RWPE1 (cell line): ENCODE results near the gene ANP32B.
"Not testable (repeated sequence)": the region's sequence is repeated elsewhere in the genome, so short reads cannot be mapped to it uniquely, and the experiment has no call there.

Experiments used
- CTCF ChIA-PET: fragments of 350-600 bp; sonication (Branson Sonifier 250); formaldehyde crosslinking; extraction: SDS; loops from one replicate; lab custom pipeline; 2021; lab: Yijun Ruan, JAX
- POLR2A ChIA-PET: fragments of 400-600 bp; formaldehyde crosslinking; extraction: SDS; loops from one replicate; lab custom pipeline; 2020; ENCODE audit warnings: antibody characterized with exemption; ENCODE audit not compliant: low non-redundant PET; lab: Yijun Ruan, JAX
- DNase-seq: peaks from one replicate; pipeline ENCODE4 v3.0.0; 2012; ENCODE audit warnings: low spot score
- H3K27ac ChIP-seq: fragments of 450-650 bp; 2 replicates; pipeline ENCODE4 v1.5.1; 2017
- TF ChIP-seq, protein P1 (sequence below): fragments of 450-650 bp; conservative IDR thresholded peaks from 2 replicates; pipeline ENCODE4 v1.5.1; 2017; ENCODE audit warnings: low read depth, mild to moderate bottlenecking

The ANP32B gene

DNA sequence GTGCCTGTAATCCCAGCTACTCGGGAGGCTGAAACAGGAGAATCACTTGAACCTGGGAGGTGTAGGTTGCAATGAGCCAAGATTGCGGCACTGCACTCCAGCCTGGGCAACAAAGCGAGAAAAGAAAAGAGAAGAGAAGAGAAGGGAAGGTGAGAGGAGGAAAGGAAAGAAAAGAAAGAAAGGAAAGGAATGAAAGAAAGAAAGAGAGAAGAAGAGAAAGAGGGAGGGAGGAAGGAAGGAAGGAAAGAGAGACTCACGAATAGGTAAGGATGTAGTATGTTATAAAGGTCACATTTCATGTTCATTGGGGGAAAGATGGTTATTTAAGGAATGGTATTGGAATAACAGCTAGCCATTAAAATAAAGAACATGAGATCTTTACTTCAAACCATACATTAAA is 10.4 kb upstream of the ANP32B start:
- no peak for DNase-seq
- POLR2A ChIA-PET: no interaction called here
- CTCF ChIA-PET: interaction anchor here (1.1 kb wide), 1 partner anchor 10 kb away, joined by 4 read pairs; the partner anchor contains the start of gene ANP32B
- TF ChIP-seq, protein P1, sequence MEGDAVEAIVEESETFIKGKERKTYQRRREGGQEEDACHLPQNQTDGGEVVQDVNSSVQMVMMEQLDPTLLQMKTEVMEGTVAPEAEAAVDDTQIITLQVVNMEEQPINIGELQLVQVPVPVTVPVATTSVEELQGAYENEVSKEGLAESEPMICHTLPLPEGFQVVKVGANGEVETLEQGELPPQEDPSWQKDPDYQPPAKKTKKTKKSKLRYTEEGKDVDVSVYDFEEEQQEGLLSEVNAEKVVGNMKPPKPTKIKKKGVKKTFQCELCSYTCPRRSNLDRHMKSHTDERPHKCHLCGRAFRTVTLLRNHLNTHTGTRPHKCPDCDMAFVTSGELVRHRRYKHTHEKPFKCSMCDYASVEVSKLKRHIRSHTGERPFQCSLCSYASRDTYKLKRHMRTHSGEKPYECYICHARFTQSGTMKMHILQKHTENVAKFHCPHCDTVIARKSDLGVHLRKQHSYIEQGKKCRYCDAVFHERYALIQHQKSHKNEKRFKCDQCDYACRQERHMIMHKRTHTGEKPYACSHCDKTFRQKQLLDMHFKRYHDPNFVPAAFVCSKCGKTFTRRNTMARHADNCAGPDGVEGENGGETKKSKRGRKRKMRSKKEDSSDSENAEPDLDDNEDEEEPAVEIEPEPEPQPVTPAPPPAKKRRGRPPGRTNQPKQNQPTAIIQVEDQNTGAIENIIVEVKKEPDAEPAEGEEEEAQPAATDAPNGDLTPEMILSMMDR: no peak
- H3K27ac ChIP-seq: no peak overlapping the region

- H3K27ac ChIP-seq: no peak overlapping the region
- no peak for DNase-seq
- CTCF ChIA-PET: no interaction called here
- POLR2A ChIA-PET: no interaction called here
- TF ChIP-seq, protein P1: no peak
These were observed 7.8 kb upstream of the ANP32B start for GRCh38 chr9:97975376-97975775.

GRCh38 chr9:97976633-97977032 is 6.5 kb upstream of the ANP32B start:
- CTCF ChIA-PET, DNase-seq, POLR2A ChIA-PET, H3K27ac ChIP-seq: not testable (repeated sequence)

DNA sequence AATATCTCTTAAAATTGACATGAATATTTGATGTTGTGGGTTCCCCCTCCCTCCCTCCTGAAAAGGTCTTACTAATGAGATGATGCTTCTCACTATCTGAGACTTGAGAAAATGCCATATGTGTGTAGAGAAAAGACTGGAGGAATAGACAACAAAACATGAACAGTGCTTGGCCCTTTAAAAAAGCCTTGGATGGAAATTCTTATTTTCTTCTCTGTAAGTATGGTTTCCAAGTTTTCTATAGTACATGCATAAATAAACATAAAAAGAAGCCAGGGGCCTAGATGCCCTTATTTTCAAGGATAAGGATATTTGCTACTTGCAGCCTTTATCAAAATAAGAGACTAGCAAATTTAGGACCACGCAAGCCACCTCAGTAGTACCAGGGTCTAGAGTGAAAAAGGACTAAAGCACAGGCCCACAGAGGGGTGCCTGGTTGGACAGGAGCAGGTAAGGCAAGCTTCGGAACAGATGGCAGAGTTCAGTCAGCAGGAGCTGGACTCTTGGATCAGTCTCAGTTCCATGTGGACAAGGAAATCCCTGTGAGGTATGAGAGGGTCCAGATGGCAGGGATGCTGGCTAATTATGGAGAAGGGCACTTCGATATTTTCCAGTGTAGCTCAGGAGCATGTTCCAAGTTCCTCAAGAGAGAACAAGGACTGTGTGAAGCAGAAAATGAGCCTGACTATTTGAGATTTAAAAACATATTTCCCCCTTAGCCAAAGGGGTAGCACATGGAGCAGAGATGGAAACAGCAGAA is 4.6 kb upstream of the ANP32B start:
- POLR2A ChIA-PET: no interaction called here
- TF ChIP-seq, protein P1: no peak
- no peak for DNase-seq
- H3K27ac ChIP-seq: no peak overlapping the region
- CTCF ChIA-PET: no interaction called here

DNA sequence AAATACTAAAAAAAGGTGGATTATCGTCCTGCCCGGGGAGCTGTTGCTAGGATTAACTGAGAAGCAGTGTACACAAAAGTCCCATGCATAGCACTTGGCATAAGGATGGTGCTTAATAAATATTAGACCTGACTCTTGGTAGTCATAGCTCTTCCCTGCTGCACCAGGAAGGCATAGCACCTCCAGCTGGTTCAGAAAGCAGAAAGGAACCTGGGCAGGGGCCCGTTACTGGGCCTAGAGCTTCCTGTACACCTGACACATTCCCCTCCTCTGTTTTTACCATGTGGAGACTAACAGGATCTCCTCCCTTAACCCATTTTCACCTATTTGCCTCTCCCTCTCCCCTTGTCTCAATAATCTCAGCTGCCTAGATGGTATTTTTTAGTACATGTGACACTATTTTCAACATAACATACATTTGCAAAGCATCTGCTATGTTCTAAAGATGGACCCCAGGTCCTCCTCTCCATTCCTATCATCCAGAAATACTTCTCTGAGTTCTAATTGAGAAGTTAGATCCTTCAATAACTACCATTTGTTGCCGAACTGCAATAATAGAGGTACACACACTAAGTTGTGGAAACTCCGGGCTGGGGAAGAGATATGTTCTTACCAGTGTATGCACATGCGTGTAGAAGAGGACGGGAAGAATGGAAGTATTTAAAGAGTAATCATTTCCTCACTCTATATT is 3.2 kb upstream of the ANP32B start:
- ChIA-PET CTCF (interaction anchor here (0.6 to 4.3 kb wide), 3 partner anchors 56 to 346 kb away, joined by 3 to 18 read pairs (median 5); partner anchors contain the start of genes NCBP1 and TRMO), POLR2A (no interaction called here)
- TF ChIP-seq, protein P1: no peak
- DNase-seq: no peak
- H3K27ac ChIP-seq: no peak overlapping the region

- TF ChIP-seq, protein P1: no peak
- ChIA-PET CTCF (interaction anchor here (1.3 to 4.3 kb wide), 2 partner anchors 10 to 57 kb away, joined by 3 to 18 read pairs; partner anchors contain the start of gene TRMO), POLR2A (no interaction called here)
- H3K27ac ChIP-seq: no peak overlapping the region
- no peak for DNase-seq
These were observed 2.7 kb upstream of the ANP32B start for GRCh38 chr9:97980479-97980803.
